K562 (cell line): ENCODE results near the gene PHOX2A. TPM values are rescaled to one million over a fixed set of nuclear protein-coding genes. Genes with fewer than 3 reads are reported as not detected.
A peak's percentile ranks its signal among the peaks of the same experiment; 100 is the strongest.

ENCODE experiments used
- ATAC-seq: fragments of 200-7000 bp; cut with Tn5 transposase; 3 replicates; pipeline ENCODE4 v1.9.1; 2020; ENCODE audit warnings: moderate library complexity
- BruUV-seq: library from RNA; stranded (reverse); fragments of 400-500 nt; replicated peaks from 2 replicates; lab custom pipeline; 2021; lab: Mats Ljungman, UMichigan
- CTCF ChIA-PET: fragments of 300-600 bp; formaldehyde crosslinking; extraction: SDS; loops from one replicate; lab custom pipeline; 2021; ENCODE audit warnings: low intra/inter-chr PET ratio; lab: Yijun Ruan, JAX
- POLR2A ChIA-PET: fragments of 300-600, 350-650 bp; sonication (Branson Sonifier 250); formaldehyde crosslinking; extraction: SDS; loops from one replicate; lab custom pipeline; 2021; ENCODE audit warnings: antibody characterized with exemption, inconsistent platforms; lab: Yijun Ruan, JAX
- DNase-seq, 4 experiments: peaks; one replicate each; pipeline versions ENCODE4 v3.0.0 to v3.0.0-alpha.2; 2011 to 2018; ENCODE audit warnings: low spot score in 3 of 4, mixed read lengths in 3 of 4; ENCODE audit errors: extremely low read depth in 1 of 4
- FAIRE-seq: peaks from 2 replicates; lab custom pipeline; 2011; peaks lifted over from hg19 to GRCh38; lab: Jason Lieb, UNC
- H2AFZ ChIP-seq: 2 replicates; pipeline ENCODE4 v1.6.0; 2011; ENCODE audit warnings: low read depth, low read length, control low read depth, inconsistent platforms
- H3K27ac ChIP-seq: fragments of 200-600 bp; 3 replicates; pipeline ENCODE4 v1.8.0; 2011; ENCODE audit warnings: low read depth, mild to moderate bottlenecking, control low read depth, inconsistent platforms, low read length, moderate library complexity, mixed read lengths; ENCODE audit errors: extremely low read depth
- H3K27me3 ChIP-seq, 2 experiments: fragments of 300-600 bp in 1 of 2; 2 replicates in 1 of 2; 3 replicates in 1 of 2; pipeline versions ENCODE4 v1.6.0 to v1.8.0; 2011; ENCODE audit warnings: inconsistent platforms in 2 of 2, low read length in 2 of 2, mild to moderate bottlenecking in 1 of 2, mixed read lengths in 1 of 2, moderate library complexity in 1 of 2; ENCODE audit not compliant: control insufficient read depth in 2 of 2, insufficient read depth in 2 of 2
- H3K36me3 ChIP-seq: fragments of 300-600 bp; 3 replicates; pipeline ENCODE4 v1.8.0; 2011; ENCODE audit warnings: mild to moderate bottlenecking, low read length, inconsistent platforms; ENCODE audit not compliant: control insufficient read depth, insufficient read depth
- H3K4me1 ChIP-seq, 2 experiments: fragments of 200-600 bp in 1 of 2; replicated peaks in 1 of 2; 2 replicates in 1 of 2; 3 replicates in 1 of 2; pipeline versions ENCODE4 v1.5.1 to v1.8.0; 2011; ENCODE audit warnings: inconsistent platforms in 2 of 2, low read length in 2 of 2, mild to moderate bottlenecking in 1 of 2, mixed read lengths in 1 of 2, moderate library complexity in 1 of 2; ENCODE audit not compliant: control insufficient read depth in 2 of 2, insufficient read depth in 2 of 2
- H3K4me2 ChIP-seq: 2 replicates; pipeline ENCODE4 v1.6.1; 2011; ENCODE audit warnings: low read length, control low read depth, inconsistent platforms, mixed read lengths; ENCODE audit not compliant: insufficient read depth
- H3K4me3 ChIP-seq: fragments of 200-600 bp; sonication (generic), shearing (Covaris generic); 2 replicates; pipeline ENCODE4 v1.5.1; 2016; ENCODE audit warnings: control low read depth, inconsistent platforms
- H3K79me2 ChIP-seq: fragments of 200-600 bp; 3 replicates; pipeline ENCODE4 v1.8.0; 2011; ENCODE audit warnings: low read length, inconsistent platforms; ENCODE audit not compliant: control insufficient read depth, insufficient read depth
- H3K9ac ChIP-seq, 2 experiments: 2 replicates each; pipeline versions ENCODE4 v1.6.0 to v1.6.1; 2011; ENCODE audit warnings: low read depth in 2 of 2, low read length in 2 of 2, control low read depth in 1 of 2, inconsistent platforms in 1 of 2, mild to moderate bottlenecking in 1 of 2, mixed read lengths in 1 of 2; ENCODE audit not compliant: insufficient read depth in 1 of 2
- H3K9me1 ChIP-seq: one replicate; pipeline ENCODE4 v1.6.0; 2011; ENCODE audit warnings: inconsistent platforms, mild to moderate bottlenecking, low read length, moderate library complexity; ENCODE audit not compliant: control insufficient read depth, insufficient read depth
- H3K9me3 ChIP-seq: replicated peaks from 2 replicates; pipeline ENCODE4 v1.5.1; 2011; ENCODE audit warnings: low read depth, low read length, inconsistent platforms; ENCODE audit not compliant: control insufficient read depth, insufficient read depth
- H4K20me1 ChIP-seq: replicated peaks from 2 replicates; pipeline ENCODE4 v1.6.1; 2011; ENCODE audit warnings: low read length, inconsistent platforms, mixed read lengths; ENCODE audit not compliant: control insufficient read depth, insufficient read depth
- CBFA2T3 ChIP-seq: fragments of 450-650 bp; IDR thresholded peaks from 2 replicates; pipeline ENCODE4 v1.6.1; 2017
- E2F6 ChIP-seq, 2 experiments: IDR thresholded peaks; 2 replicates each; pipeline ENCODE4 v1.6.1; 2011; ENCODE audit warnings: borderline replicate concordance in 1 of 2, control low read depth in 1 of 2, low read depth in 1 of 2, low read length in 1 of 2, mild to moderate bottlenecking in 1 of 2, mixed read lengths in 1 of 2, moderate library complexity in 1 of 2; ENCODE audit not compliant: insufficient read depth in 1 of 2, insufficient read length in 1 of 2, poor library complexity in 1 of 2, severe bottlenecking in 1 of 2; ENCODE audit errors: extremely low read depth in 1 of 2
- GABPB2 ChIP-seq: fragments of 250-450 bp; sonication (Bioruptor Pico); conservative IDR thresholded peaks from 2 replicates; pipeline ENCODE4 v1.5.1; 2021; ENCODE audit warnings: mild to moderate bottlenecking
- MEIS2 ChIP-seq: fragments of 450-650 bp; IDR thresholded peaks from 2 replicates; pipeline ENCODE4 v1.6.1; 2014; ENCODE audit warnings: mild to moderate bottlenecking; ENCODE audit not compliant: partially characterized antibody
- NR2F6 ChIP-seq: fragments of 450-650 bp; formaldehyde crosslinking; IDR thresholded peaks from 2 replicates; pipeline ENCODE4 v1.4.0; 2020; ENCODE audit warnings: mild to moderate bottlenecking
- PHF8 ChIP-seq: fragments of 200-600 bp; sonication (generic); IDR thresholded peaks from 2 replicates; pipeline ENCODE4 v1.6.1; 2012; ENCODE audit warnings: mixed run types, mild to moderate bottlenecking, inconsistent platforms, low read length, moderate library complexity, borderline replicate concordance
- TAL1 ChIP-seq: fragments of 450-650 bp; IDR thresholded peaks from 2 replicates; pipeline ENCODE4 v1.6.1; 2016; ENCODE audit warnings: mild to moderate bottlenecking
- TCFL5 ChIP-seq: fragments of 250-450 bp; sonication (Bioruptor Pico); conservative IDR thresholded peaks from 2 replicates; pipeline ENCODE4 v1.6.1; 2021; ENCODE audit warnings: mild to moderate bottlenecking, moderate library complexity, matching md5 sums
- TEAD2 ChIP-seq: fragments of 450-650 bp; IDR thresholded peaks from 2 replicates; pipeline ENCODE4 v1.6.1; 2016; ENCODE audit warnings: missing genetic modification characterization, control low read depth, missing compliant biosample characterization
- XRCC4 ChIP-seq: IDR thresholded peaks from one replicate; pipeline ENCODE4 v1.6.1; 2011; ENCODE audit not compliant: insufficient read depth, insufficient read length; ENCODE audit errors: extremely low read depth
- WGBS: fragments of 100-300 bp; shearing (Covaris generic); methylation state at CpG from one replicate; pipeline ENCODE4 v1.1.6; 2016; ENCODE audit warnings: low coverage, mixed read lengths; ENCODE audit not compliant: insufficient coverage; ENCODE audit errors: missing lambda C conversion rate; 5-methylcytosine and 5-hydroxymethylcytosine counted together
- in situ Hi-C: fragments of 300-500 bp; cut with MboI; formaldehyde crosslinking; loops from 4 replicates; pipeline ENCODE4 v1.15.0; 2018; ENCODE audit warnings: inconsistent platforms, mixed read lengths
- intact Hi-C: fragments of 100-400 bp; cut with micrococcal nuclease; formaldehyde crosslinking; loops from 2 replicates; pipeline ENCODE4 v1.14.2; 2022
- polyA plus RNA-seq, 8 experiments: library from polyadenylated mRNA; depleted of rRNA in 4 of 8; stranded (reverse) in 5 of 8; unstranded in 3 of 8; fragments of >200 nt; fragmentation: Nextera tagmentation in 2 of 8; fragmentation: Illumina TruSeq in 1 of 8; extraction: Ambion mirVana in 2 of 8; extraction: Trizol in 1 of 8; gene quantifications; 2 replicates each; pipeline versions ENCODE4 v1.2.1 to v1.2.3, GENCODE V29; 2011 to 2014; ENCODE audit warnings: inconsistent platforms in 1 of 8, missing spikeins in 1 of 8
- total RNA-seq, 7 experiments: library from RNA; depleted of rRNA in 6 of 7; stranded (reverse); fragments of >200 nt in 6 of 7; fragmentation: Illumina TruSeq in 2 of 7; extraction: Trizol in 2 of 7; gene quantifications; 2 replicates each; pipeline versions ENCODE4 v1.2.1 to v1.2.3, GENCODE V29; 2011 to 2021; ENCODE audit warnings: low replicate concordance in 1 of 7
- TF ChIP-seq, protein P1 (sequence below): fragments of 450-650 bp; formaldehyde crosslinking; IDR thresholded peaks from 2 replicates; pipeline ENCODE4 v1.4.0; 2022; ENCODE audit warnings: missing genetic modification characterization
- TF ChIP-seq, protein P2 (sequence below): sonication (generic); formaldehyde crosslinking; IDR thresholded peaks from 2 replicates; pipeline ENCODE4 v1.8.0; 2022; ENCODE audit warnings: missing genetic modification reagents, mild to moderate bottlenecking, borderline replicate concordance
- TF ChIP-seq, protein P3 (sequence below): IDR thresholded peaks from 2 replicates; pipeline ENCODE4 v1.6.1; 2016; ENCODE audit warnings: missing genetic modification characterization, missing compliant biosample characterization

Gene PHOX2A
- total and polyA plus RNA-seq, 9 of the 15 experiments (the other 6 are each of a cell fraction or from before 2014, with no cell fraction given) = not detected

DNA sequence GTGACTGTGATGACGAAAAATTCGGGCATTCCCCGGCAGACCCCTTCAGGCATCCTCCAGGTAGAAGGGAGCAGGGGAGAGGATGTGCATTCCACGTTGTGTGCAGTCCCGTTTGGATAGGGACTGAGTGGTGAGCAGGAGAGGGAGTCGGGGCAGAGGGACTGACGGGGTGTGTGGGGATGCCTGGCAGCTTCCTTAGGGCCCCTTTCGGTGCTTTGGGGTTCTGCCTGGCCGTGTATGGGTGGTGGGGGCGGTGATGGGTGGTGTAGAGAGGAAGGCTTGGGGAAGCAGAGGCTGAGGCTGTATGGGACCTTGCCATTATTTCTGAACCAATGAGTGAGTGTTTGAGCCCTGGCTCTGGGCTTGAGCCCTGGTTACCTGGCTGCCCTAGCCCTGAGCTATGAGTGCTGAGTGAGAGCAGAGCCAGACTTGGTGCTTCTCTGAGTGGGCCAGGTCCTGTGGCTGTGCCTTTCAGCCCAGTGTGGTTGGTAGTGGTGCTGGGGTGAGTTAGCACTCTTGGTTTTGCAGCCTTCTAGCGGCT is 18.5 kb downstream of the PHOX2A start (continued):
- TF ChIP-seq, protein P1, sequence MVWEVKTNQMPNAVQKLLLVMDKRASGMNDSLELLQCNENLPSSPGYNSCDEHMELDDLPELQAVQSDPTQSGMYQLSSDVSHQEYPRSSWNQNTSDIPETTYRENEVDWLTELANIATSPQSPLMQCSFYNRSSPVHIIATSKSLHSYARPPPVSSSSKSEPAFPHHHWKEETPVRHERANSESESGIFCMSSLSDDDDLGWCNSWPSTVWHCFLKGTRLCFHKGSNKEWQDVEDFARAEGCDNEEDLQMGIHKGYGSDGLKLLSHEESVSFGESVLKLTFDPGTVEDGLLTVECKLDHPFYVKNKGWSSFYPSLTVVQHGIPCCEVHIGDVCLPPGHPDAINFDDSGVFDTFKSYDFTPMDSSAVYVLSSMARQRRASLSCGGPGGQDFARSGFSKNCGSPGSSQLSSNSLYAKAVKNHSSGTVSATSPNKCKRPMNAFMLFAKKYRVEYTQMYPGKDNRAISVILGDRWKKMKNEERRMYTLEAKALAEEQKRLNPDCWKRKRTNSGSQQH (CRISPR knock-in tag) = 0 out of 2 replicates have a peak, but pooled peaks have one; percentile 56
- no peak for TF ChIP-seq TAL1
- no peak for TF ChIP-seq TEAD2 (tag)

DNA sequence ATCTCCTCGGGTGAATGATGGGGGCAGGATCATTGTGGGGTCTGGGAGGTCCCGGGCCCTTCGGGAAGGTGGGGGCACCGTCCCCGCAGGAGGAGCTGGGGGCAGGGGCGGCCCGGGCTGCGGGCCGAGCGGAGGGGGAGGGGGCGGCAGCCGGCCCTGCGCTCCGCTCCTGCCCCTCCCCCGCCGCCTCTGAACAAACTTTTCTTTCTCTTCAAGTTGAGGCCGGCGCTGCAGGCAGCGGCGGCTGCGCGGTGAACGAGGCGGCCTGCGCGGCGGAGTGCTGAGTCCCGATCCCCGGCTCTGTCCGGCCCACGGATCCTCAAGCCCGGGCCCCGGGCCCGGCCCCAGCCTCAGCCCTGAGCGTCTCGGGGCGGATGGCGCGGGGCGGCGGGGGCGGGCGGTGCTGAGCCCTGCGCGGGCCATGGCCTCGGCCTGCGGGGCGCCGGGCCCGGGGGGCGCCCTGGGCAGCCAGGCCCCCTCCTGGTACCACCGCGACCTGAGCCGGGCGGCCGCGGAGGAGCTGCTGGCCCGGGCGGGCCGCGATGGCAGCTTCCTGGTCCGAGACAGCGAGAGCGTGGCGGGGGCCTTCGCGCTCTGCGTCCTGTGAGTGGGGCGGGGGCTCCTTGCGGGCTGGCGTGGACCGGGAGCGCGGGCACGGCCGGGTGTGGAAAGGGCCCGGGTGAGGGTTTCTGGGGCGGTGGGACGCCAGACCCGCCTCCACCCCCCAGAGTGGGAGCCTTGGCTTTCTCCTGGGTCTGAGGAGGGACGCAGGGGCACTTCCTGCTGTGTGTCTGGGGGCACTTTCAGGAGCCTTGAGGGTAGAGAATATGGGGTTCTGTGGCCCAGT is 19.2 kb downstream of the PHOX2A start, which contains the start of gene INPPL1:
INPPL1 (plus strand) TSS at position 204 of the 847 bp plus-strand sequence; CDS start at position 422, 218 bp downstream.
- intact Hi-C loops = no loop called here
- POLR2A ChIA-PET = interaction anchor here (0.6 to 1.4 kb wide), 5 partner anchors 10 to 209 kb away, joined by 3 to 5 read pairs (median 3); no protein-coding TSS in a partner anchor
- Histone ChIP-seq H3K27me3 (no peaks in the 10 kb centered on the region), H3K36me3 (peaks cover 37% of the 10 kb centered on the region; the same call in 2 of the 3 replicates), H4K20me1 (no peaks in the 10 kb centered on the region), H3K4me1 (peaks cover 24 to 59% of the 10 kb centered on the region in 2 experiments), H3K9me3 (no peaks in the 10 kb centered on the region), H3K79me2 (peaks cover 27% of the 10 kb centered on the region), H3K4me3 (peak within 1 kb of the TSS; percentile 84), H3K27ac (peak within 1 kb of the TSS; percentile 88), H3K9ac (peak within 1 kb of the TSS; percentile 82 to 96), H3K4me2 (peak within 1 kb of the TSS; percentile 88), H3K9me1 (peaks cover 8% of the 10 kb centered on the region), H2AFZ (peak within 1 kb of the TSS; percentile 79)
- 0% methylated on average over 4 of the region's 81 CpGs for WGBS
- CTCF ChIA-PET = no interaction called here
- DNase-seq (peak; percentile 47 to 62 (median 62)), FAIRE-seq (no peak), ATAC-seq (peak; percentile 1; the same call in 2 of the 3 replicates)
- BruUV-seq = no TSS peak
- in situ Hi-C loops = no loop called here
- TF ChIP-seq, protein P2, sequence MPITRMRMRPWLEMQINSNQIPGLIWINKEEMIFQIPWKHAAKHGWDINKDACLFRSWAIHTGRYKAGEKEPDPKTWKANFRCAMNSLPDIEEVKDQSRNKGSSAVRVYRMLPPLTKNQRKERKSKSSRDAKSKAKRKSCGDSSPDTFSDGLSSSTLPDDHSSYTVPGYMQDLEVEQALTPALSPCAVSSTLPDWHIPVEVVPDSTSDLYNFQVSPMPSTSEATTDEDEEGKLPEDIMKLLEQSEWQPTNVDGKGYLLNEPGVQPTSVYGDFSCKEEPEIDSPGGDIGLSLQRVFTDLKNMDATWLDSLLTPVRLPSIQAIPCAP (CRISPR knock-in tag) = no peak
- TF ChIP-seq CBFA2T3 = no peak
- 0 out of 2 replicates have a peak, but pooled peaks have one; percentile 9 for TF ChIP-seq PHF8
- no peak for TF ChIP-seq NR2F6
- no peak for TF ChIP-seq GABPB2 (CRISPR knock-in tag)
- TF ChIP-seq, protein P3, sequence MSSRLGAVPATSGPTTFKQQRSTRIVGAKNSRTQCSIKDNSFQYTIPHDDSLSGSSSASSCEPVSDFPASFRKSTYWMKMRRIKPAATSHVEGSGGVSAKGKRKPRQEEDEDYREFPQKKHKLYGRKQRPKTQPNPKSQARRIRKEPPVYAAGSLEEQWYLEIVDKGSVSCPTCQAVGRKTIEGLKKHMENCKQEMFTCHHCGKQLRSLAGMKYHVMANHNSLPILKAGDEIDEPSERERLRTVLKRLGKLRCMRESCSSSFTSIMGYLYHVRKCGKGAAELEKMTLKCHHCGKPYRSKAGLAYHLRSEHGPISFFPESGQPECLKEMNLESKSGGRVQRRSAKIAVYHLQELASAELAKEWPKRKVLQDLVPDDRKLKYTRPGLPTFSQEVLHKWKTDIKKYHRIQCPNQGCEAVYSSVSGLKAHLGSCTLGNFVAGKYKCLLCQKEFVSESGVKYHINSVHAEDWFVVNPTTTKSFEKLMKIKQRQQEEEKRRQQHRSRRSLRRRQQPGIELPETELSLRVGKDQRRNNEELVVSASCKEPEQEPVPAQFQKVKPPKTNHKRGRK (tag) = no peak
- TF ChIP-seq E2F6 (IDR thresholded peaks at IDR 0.05; ENCODE audit: borderline replicate concordance in 1 of 2, extremely low read depth in 1 of 2, insufficient read depth in 1 of 2, insufficient read length in 1 of 2, low read depth in 1 of 2, low read length in 1 of 2, poor library complexity in 1 of 2, severe bottlenecking in 1 of 2) = no peak
- no peak for TF ChIP-seq TCFL5 (CRISPR knock-in tag)
- TF ChIP-seq MEIS2 = no peak
- TF ChIP-seq XRCC4 = no peak
